Measurements from ENCODE around the gene ZNF511. TPM values are rescaled to one million over a fixed set of nuclear protein-coding genes. Genes with fewer than 3 reads are reported as not detected.

Gene ZNF511
- total RNA-seq, 2 experiments from 2014 or later = 58.0 to 60.1 TPM

GRCh38 chr10:133270773-133271297 lies 37.9 kb upstream of the ZNF511 start:
- DNase-seq = no peak
- Mint-ChIP-seq H3K4me1 (ENCODE audit: low read depth) (peaks cover under 1% of the 10 kb centered on the region), H3K27ac (no peak overlapping the region), H3K36me3 (ENCODE audit: low read depth) (peaks cover 4% of the 10 kb centered on the region), H3K9me3 (no peaks in the 10 kb centered on the region), H3K27me3 (no peaks in the 10 kb centered on the region), H3K4me3 (no peak overlapping the region)
- TF ChIP-seq CTCF (IDR thresholded peaks at IDR 0.05) = no peak
- no peak for ATAC-seq
- ChIA-PET CTCF (no interaction called here), POLR2A (interaction anchor here (3.1 kb wide), 1 partner anchor 8 kb away, joined by 12 read pairs; no protein-coding TSS in a partner anchor)
- intact Hi-C loops (cut with micrococcal nuclease) = no loop called here

GRCh38 chr10:133271521-133272300 lies 37.0 kb upstream of the ZNF511 start:
- peaks cover 3% of the 10 kb centered on the region for H3K4me1 Mint-ChIP-seq (ENCODE audit: low read depth)
- DNase-seq = no peak
- ATAC-seq = no peak
- H3K9me3 Mint-ChIP-seq = no peaks in the 10 kb centered on the region
- ChIA-PET POLR2A (interaction anchor here (1.2 to 3.1 kb wide), 3 partner anchors 9 to 14 kb away, joined by 4 to 12 read pairs (median 5); no protein-coding TSS in a partner anchor), CTCF (no interaction called here)
- H3K36me3 Mint-ChIP-seq (ENCODE audit: low read depth) = peaks cover 4% of the 10 kb centered on the region
- no peak overlapping the region for H3K27ac Mint-ChIP-seq
- H3K27me3 Mint-ChIP-seq = no peaks in the 10 kb centered on the region
- H3K4me3 Mint-ChIP-seq = no peak overlapping the region
- intact Hi-C loops (cut with micrococcal nuclease) = no loop called here
- no peak for TF ChIP-seq CTCF (IDR thresholded peaks at IDR 0.05)

GRCh38 chr10:133272301-133272963 lies 36.3 kb upstream of the ZNF511 start:
- H3K36me3 Mint-ChIP-seq (ENCODE audit: low read depth) = peaks cover 4% of the 10 kb centered on the region
- H3K4me1 Mint-ChIP-seq (ENCODE audit: low read depth) = peaks cover 3% of the 10 kb centered on the region
- H3K27me3 Mint-ChIP-seq = no peaks in the 10 kb centered on the region
- ATAC-seq = no peak
- H3K9me3 Mint-ChIP-seq = no peaks in the 10 kb centered on the region
- TF ChIP-seq CTCF (IDR thresholded peaks at IDR 0.05) = no peak
- intact Hi-C loops (cut with micrococcal nuclease) = no loop called here
- CTCF ChIA-PET = no interaction called here
- no peak overlapping the region for H3K4me3 Mint-ChIP-seq
- POLR2A ChIA-PET = interaction anchor here (1.2 to 3.1 kb wide), 3 partner anchors 10 to 14 kb away, joined by 4 to 12 read pairs (median 5); no protein-coding TSS in a partner anchor
- DNase-seq = no peak
- no peak overlapping the region for H3K27ac Mint-ChIP-seq

GRCh38 chr10:133272964-133273420 lies 35.7 kb upstream of the ZNF511 start:
- no peak overlapping the region for H3K4me3 Mint-ChIP-seq
- CTCF ChIA-PET = no interaction called here
- H3K9me3 Mint-ChIP-seq = no peaks in the 10 kb centered on the region
- DNase-seq (no peak), ATAC-seq (no peak)
- H3K27ac Mint-ChIP-seq = no peak overlapping the region
- POLR2A ChIA-PET = interaction anchor here (2.0 to 3.1 kb wide), 2 partner anchors 10 to 15 kb away, joined by 5 to 12 read pairs; no protein-coding TSS in a partner anchor
- peaks cover 9% of the 10 kb centered on the region for H3K4me1 Mint-ChIP-seq (ENCODE audit: low read depth)
- no peaks in the 10 kb centered on the region for H3K27me3 Mint-ChIP-seq
- peaks cover 6% of the 10 kb centered on the region for H3K36me3 Mint-ChIP-seq (ENCODE audit: low read depth)
- intact Hi-C loops (cut with micrococcal nuclease) = no loop called here
- TF ChIP-seq CTCF (IDR thresholded peaks at IDR 0.05) = no peak

Data from activated CD8-positive, alpha-beta T cell treated with anti-CD3 and anti-CD28 coated beads for 36 hours (primary cell).